Mesendoderm (in vitro differentiated cells): Measurements from ENCODE around the gene MMAB.

ENCODE experiments used
- DNase-seq: peaks from one replicate; pipeline ENCODE4 v3.0.0; 2013
- H2AK5ac ChIP-seq: 2 replicates; pipeline ENCODE4 v1.6.1; 2013; ENCODE audit warnings: low read length, inconsistent platforms
- H2BK120ac ChIP-seq: 2 replicates; pipeline ENCODE4 v1.6.1; 2013; ENCODE audit warnings: low read depth, mild to moderate bottlenecking, low read length, moderate library complexity, mixed read lengths
- H2BK15ac ChIP-seq: replicated peaks from 2 replicates; pipeline ENCODE4 v1.6.1; 2013; ENCODE audit warnings: low read depth, mild to moderate bottlenecking, moderate library complexity
- H2BK5ac ChIP-seq: 2 replicates; pipeline ENCODE4 v1.6.1; 2013; ENCODE audit warnings: low read length, inconsistent platforms
- H3K18ac ChIP-seq: 2 replicates; pipeline ENCODE4 v1.6.1; 2013; ENCODE audit warnings: mild to moderate bottlenecking, low read length, mixed read lengths
- H3K23ac ChIP-seq: one replicate; pipeline ENCODE4 v1.6.1; 2013; ENCODE audit warnings: low read length
- H3K27ac ChIP-seq: 2 replicates; pipeline ENCODE4 v1.5.1; 2013; ENCODE audit warnings: low read depth, mild to moderate bottlenecking, inconsistent platforms, low read length, moderate library complexity
- H3K27me3 ChIP-seq: 2 replicates; pipeline ENCODE4 v1.6.1; 2013; ENCODE audit warnings: low read length, control low read depth, mild to moderate bottlenecking, inconsistent platforms; ENCODE audit not compliant: insufficient read depth, poor library complexity
- H3K36me3 ChIP-seq: 2 replicates; pipeline ENCODE4 v1.6.1; 2013; ENCODE audit warnings: low read length, inconsistent platforms; ENCODE audit not compliant: control insufficient read depth, insufficient read depth
- H3K4ac ChIP-seq: one replicate; pipeline ENCODE4 v1.6.1; 2013; ENCODE audit warnings: low read depth, mild to moderate bottlenecking, low read length, moderate library complexity
- H3K4me1 ChIP-seq: 2 replicates; pipeline ENCODE4 v1.6.1; 2013; ENCODE audit warnings: low read depth, low read length, inconsistent platforms; ENCODE audit not compliant: control insufficient read depth
- H3K4me2 ChIP-seq: 2 replicates; pipeline ENCODE4 v1.6.1; 2013; ENCODE audit warnings: low read length
- H3K4me3 ChIP-seq: 2 replicates; pipeline ENCODE4 v1.5.1; 2013; ENCODE audit warnings: mild to moderate bottlenecking, low read length
- H3K56ac ChIP-seq: one replicate; pipeline ENCODE4 v1.6.1; 2013; ENCODE audit warnings: low read length
- H3K79me1 ChIP-seq: 2 replicates; pipeline ENCODE4 v1.6.1; 2013; ENCODE audit warnings: low read length, inconsistent platforms
- H3K79me2 ChIP-seq: 2 replicates; pipeline ENCODE4 v1.6.1; 2013; ENCODE audit warnings: mild to moderate bottlenecking, low read length; ENCODE audit not compliant: control insufficient read depth, insufficient read depth
- H3K9ac ChIP-seq: 2 replicates; pipeline ENCODE4 v1.6.1; 2013; ENCODE audit warnings: low read length, inconsistent platforms
- H4K5ac ChIP-seq: one replicate; pipeline ENCODE4 v1.6.1; 2013; ENCODE audit warnings: low read length
- H4K8ac ChIP-seq: one replicate; pipeline ENCODE4 v1.6.1; 2013; ENCODE audit warnings: low read depth, mild to moderate bottlenecking, control low read depth, low read length, moderate library complexity
- WGBS: extraction: QIAGEN DNeasy Blood & Tissue Kit; methylation state at CpG from one replicate; pipeline ENCODE4 v1.1.7; 2013; ENCODE audit warnings: low lambda C conversion rate, missing lambda C conversion rate; ENCODE audit not compliant: insufficient coverage; ENCODE audit errors: extremely low coverage; 5-methylcytosine and 5-hydroxymethylcytosine counted together

MMAB gene

GRCh38 chr12:109567967-109568366, 5.3 kb downstream of the MMAB start:
- H3K27ac ChIP-seq: no peak overlapping the region
- DNase-seq: no peak
- H4K5ac ChIP-seq: no peak overlapping the region
- H2BK120ac ChIP-seq: no peak overlapping the region
- peaks cover 3% of the 10 kb centered on the region for H3K36me3 ChIP-seq
- H3K4me1 ChIP-seq: peaks cover 5% of the 10 kb centered on the region
- H4K8ac ChIP-seq: no peak overlapping the region
- no peak overlapping the region for H3K4ac ChIP-seq
- no peak overlapping the region for H3K56ac ChIP-seq
- no peak overlapping the region for H3K4me3 ChIP-seq
- H3K9ac ChIP-seq: no peak overlapping the region
- no peaks in the 10 kb centered on the region for H3K79me1 ChIP-seq
- no peak overlapping the region for H3K4me2 ChIP-seq
- no peak overlapping the region for H3K23ac ChIP-seq
- H3K18ac ChIP-seq: no peak overlapping the region
- H2BK15ac ChIP-seq: no peak overlapping the region
- H3K79me2 ChIP-seq: no peaks in the 10 kb centered on the region
- no peak overlapping the region for H2BK5ac ChIP-seq
- no peak overlapping the region for H2AK5ac ChIP-seq
- H3K27me3 ChIP-seq: no peaks in the 10 kb centered on the region
- WGBS: no CpG with 5 or more reads among the region's 3 CpGs

- peaks cover 3% of the 10 kb centered on the region for H3K36me3 ChIP-seq
- no peaks in the 10 kb centered on the region for H3K79me1 ChIP-seq
- no peak overlapping the region for H3K23ac ChIP-seq
- no CpG with 5 or more reads among the region's 10 CpGs for WGBS
- no peak overlapping the region for H3K18ac ChIP-seq
- H2BK5ac ChIP-seq: no peak overlapping the region
- H3K9ac ChIP-seq: no peak overlapping the region
- no peaks in the 10 kb centered on the region for H3K79me2 ChIP-seq
- no peaks in the 10 kb centered on the region for H3K27me3 ChIP-seq
- no peak overlapping the region for H3K56ac ChIP-seq
- no peaks in the 10 kb centered on the region for H3K4me1 ChIP-seq
- H3K4me3 ChIP-seq: no peak overlapping the region
- no peak overlapping the region for H4K5ac ChIP-seq
- H4K8ac ChIP-seq: no peak overlapping the region
- H3K27ac ChIP-seq: no peak overlapping the region
- no peak overlapping the region for H2AK5ac ChIP-seq
- H3K4me2 ChIP-seq: no peak overlapping the region
- no peak overlapping the region for H2BK120ac ChIP-seq
- H3K4ac ChIP-seq: no peak overlapping the region
- DNase-seq: no peak
- no peak overlapping the region for H2BK15ac ChIP-seq
Measured at GRCh38 chr12:109567296-109567695, 6.0 kb downstream of the MMAB start.

- no peaks in the 10 kb centered on the region for H3K79me1 ChIP-seq
- H3K4ac ChIP-seq: no peak overlapping the region
- no peak overlapping the region for H3K18ac ChIP-seq
- no peak overlapping the region for H3K4me2 ChIP-seq
- no peaks in the 10 kb centered on the region for H3K79me2 ChIP-seq
- no peak overlapping the region for H4K5ac ChIP-seq
- DNase-seq: no peak
- H2AK5ac ChIP-seq: no peak overlapping the region
- no peak overlapping the region for H2BK5ac ChIP-seq
- H2BK120ac ChIP-seq: no peak overlapping the region
- H2BK15ac ChIP-seq: no peak overlapping the region
- no CpG with 5 or more reads among the region's 8 CpGs for whole genome bisulfite sequencing
- no peaks in the 10 kb centered on the region for H3K27me3 ChIP-seq
- no peaks in the 10 kb centered on the region for H3K4me1 ChIP-seq
- H3K36me3 ChIP-seq: peaks cover 3% of the 10 kb centered on the region
- no peak overlapping the region for H3K27ac ChIP-seq
- H4K8ac ChIP-seq: no peak overlapping the region
- H3K4me3 ChIP-seq: no peak overlapping the region
- no peak overlapping the region for H3K23ac ChIP-seq
- no peak overlapping the region for H3K56ac ChIP-seq
- H3K9ac ChIP-seq: no peak overlapping the region
Measured at GRCh38 chr12:109566424-109566823, 6.9 kb downstream of the MMAB start.

GRCh38 chr12:109563291-109564284, 9.7 kb downstream of the MMAB start:
- no peak overlapping the region for H4K8ac ChIP-seq
- H2BK15ac ChIP-seq: no peak overlapping the region
- no peaks in the 10 kb centered on the region for H3K27me3 ChIP-seq
- H3K4ac ChIP-seq: no peak overlapping the region
- H3K4me1 ChIP-seq: no peaks in the 10 kb centered on the region
- H3K79me2 ChIP-seq: no peaks in the 10 kb centered on the region
- no peak overlapping the region for H3K23ac ChIP-seq
- H3K79me1 ChIP-seq: no peaks in the 10 kb centered on the region
- no peak overlapping the region for H3K9ac ChIP-seq
- WGBS: no CpG with 5 or more reads among the region's 30 CpGs
- no peak for DNase-seq
- H3K56ac ChIP-seq: no peak overlapping the region
- no peak overlapping the region for H2AK5ac ChIP-seq
- H3K18ac ChIP-seq: no peak overlapping the region
- no peak overlapping the region for H3K4me3 ChIP-seq
- no peak overlapping the region for H4K5ac ChIP-seq
- H3K4me2 ChIP-seq: no peak overlapping the region
- H2BK5ac ChIP-seq: no peak overlapping the region
- no peak overlapping the region for H2BK120ac ChIP-seq
- peaks cover 3% of the 10 kb centered on the region for H3K36me3 ChIP-seq
- H3K27ac ChIP-seq: no peak overlapping the region

- Histone ChIP-seq H3K4ac (no peak overlapping the region), H3K23ac (no peak overlapping the region), H3K36me3 (peaks cover 1% of the 10 kb centered on the region), H3K79me2 (no peaks in the 10 kb centered on the region), H3K4me1 (no peaks in the 10 kb centered on the region), H3K18ac (no peak overlapping the region), H2BK5ac (no peak overlapping the region), H3K9ac (no peak overlapping the region), H2BK120ac (no peak overlapping the region), H2BK15ac (no peak overlapping the region), H2AK5ac (no peak overlapping the region), H3K56ac (no peak overlapping the region), H3K79me1 (no peaks in the 10 kb centered on the region), H3K4me3 (no peak overlapping the region), H3K27me3 (no peaks in the 10 kb centered on the region), H3K27ac (no peak overlapping the region), H4K5ac (no peak overlapping the region), H3K4me2 (no peak overlapping the region), H4K8ac (no peak overlapping the region)
- no CpG with 5 or more reads among the region's 4 CpGs for WGBS
- no peak for DNase-seq
Measured at GRCh38 chr12:109562871-109563270, 10.4 kb downstream of the MMAB start.

GRCh38 chr12:109561711-109562030, 11.6 kb downstream of the MMAB start:
- no peak overlapping the region for H4K5ac ChIP-seq
- no peak overlapping the region for H3K18ac ChIP-seq
- no peak overlapping the region for H2BK5ac ChIP-seq
- H4K8ac ChIP-seq: no peak overlapping the region
- H3K9ac ChIP-seq: no peak overlapping the region
- peaks cover 1% of the 10 kb centered on the region for H3K36me3 ChIP-seq
- no peaks in the 10 kb centered on the region for H3K4me1 ChIP-seq
- no peak overlapping the region for H3K23ac ChIP-seq
- no peaks in the 10 kb centered on the region for H3K79me1 ChIP-seq
- no peak overlapping the region for H2AK5ac ChIP-seq
- H3K56ac ChIP-seq: no peak overlapping the region
- H3K4ac ChIP-seq: no peak overlapping the region
- no peaks in the 10 kb centered on the region for H3K27me3 ChIP-seq
- no peak overlapping the region for H3K4me2 ChIP-seq
- H2BK15ac ChIP-seq: no peak overlapping the region
- H2BK120ac ChIP-seq: no peak overlapping the region
- no peak overlapping the region for H3K27ac ChIP-seq
- H3K79me2 ChIP-seq: no peaks in the 10 kb centered on the region
- WGBS: no CpG with 5 or more reads among the region's 10 CpGs
- no peak overlapping the region for H3K4me3 ChIP-seq
- DNase-seq: no peak
